HG02610 (cell line): ENCODE results near the gene PLIN3.
A peak's percentile ranks its signal among the peaks of the same experiment; 100 is the strongest.
"Not testable (repeated sequence)": the region's sequence is repeated elsewhere in the genome, so short reads cannot be mapped to it uniquely, and the experiment has no call there.

Experiments
- ATAC-seq: cut with Tn5 transposase; IDR thresholded peaks from one replicate; pipeline ENCODE4 v1.9.1; 2021; ENCODE audit warnings: mild to moderate bottlenecking, moderate library complexity; ENCODE audit not compliant: unreplicated experiment

Gene PLIN3

DNA sequence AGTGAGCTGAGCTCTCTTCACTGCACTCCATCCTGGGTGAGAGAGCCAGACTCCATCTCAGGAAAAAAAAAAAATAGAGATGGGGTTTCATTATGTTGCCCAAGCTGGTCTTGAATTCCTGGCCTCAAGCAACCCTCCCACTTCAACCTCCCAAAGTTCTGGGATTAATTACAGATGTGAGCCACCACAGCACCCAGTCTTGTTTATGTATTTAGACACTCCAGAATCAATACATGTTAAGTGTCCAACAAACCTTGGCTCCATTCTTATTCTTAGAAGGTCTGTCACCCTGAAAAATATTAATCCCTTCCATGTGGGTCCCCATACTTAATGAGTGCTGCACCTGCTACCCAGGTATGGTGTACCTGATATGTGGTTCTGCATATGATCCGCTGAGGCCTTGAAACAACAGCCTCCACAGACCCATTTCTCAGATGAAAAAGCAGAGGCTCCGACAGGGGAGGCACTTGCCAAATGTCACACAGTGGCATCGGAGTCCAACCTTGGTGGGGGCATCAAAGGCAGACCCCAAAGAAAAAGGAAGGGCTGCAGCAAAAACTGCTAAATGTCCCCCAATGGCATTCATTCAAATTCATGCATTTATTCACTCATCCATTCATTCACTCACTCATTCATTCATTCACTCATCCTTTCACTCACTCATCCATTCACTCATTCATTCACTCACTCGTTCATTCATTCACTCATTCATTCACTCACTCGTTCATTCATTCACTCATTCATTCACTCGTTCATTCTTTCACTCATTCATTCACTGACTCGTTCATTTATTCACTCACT is 52.6 kb downstream of the PLIN3 start:
- no peak for ATAC-seq

DNA sequence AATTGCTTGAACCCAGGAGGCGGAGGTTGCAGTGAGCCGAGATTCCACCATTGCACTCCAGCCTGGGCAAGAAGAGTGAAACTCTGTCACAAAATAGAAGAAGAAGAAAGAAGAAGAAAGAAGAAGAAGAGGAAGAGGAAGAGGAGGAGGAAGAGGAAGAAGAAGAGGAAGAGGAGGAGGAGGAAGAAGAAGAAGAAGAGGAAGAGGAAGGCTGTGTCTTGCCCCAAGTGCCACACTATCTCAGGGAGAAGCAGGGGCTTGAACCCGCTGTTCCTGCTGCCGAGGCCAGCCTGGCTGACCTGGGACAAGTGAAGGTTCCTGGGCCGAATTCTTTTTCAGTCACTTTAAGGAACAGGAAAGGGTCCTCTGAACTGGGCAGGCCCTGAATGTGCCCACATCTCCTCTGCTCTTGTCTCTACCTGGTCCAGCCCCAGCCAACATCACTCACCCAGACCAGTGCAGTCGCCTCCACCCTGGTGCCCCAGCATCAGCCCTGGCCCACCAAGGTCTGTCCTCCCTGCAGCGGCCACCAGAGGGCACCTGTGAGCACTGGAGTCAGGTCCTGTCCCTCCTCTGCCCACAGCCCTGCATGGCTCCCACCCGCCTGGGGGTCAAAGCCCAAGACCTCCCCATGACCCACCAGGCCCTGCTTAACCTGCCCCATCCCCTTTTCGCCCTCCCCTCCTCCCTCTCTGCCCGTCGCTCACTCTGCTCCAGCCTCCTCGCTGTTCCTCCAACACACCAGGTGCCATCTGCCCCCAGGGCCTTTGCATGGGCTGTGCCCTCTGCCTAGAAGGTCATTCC is 55.9 kb downstream of the PLIN3 start:
- ATAC-seq = no peak

DNA sequence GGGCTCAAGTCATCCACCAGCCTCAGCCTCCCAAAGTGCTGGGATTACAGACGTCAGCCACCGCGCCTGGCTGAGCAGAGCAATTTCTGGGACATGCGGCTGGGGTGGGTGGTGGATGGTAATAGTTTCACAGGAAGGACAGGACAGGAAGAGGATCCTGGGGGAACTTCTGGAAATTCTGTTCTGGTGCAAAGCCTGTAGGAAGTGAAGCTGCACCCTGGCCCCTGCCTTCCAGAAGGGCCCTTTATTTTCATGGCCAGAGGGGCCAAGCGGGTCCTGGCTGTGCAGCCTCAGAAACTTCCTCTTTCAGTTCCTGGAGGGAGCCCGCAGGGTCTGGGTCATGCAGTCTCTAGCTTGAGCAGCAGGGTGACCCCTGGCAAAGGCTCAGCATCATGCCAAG is 60.3 kb downstream of the PLIN3 start:
- no peak for ATAC-seq

DNA sequence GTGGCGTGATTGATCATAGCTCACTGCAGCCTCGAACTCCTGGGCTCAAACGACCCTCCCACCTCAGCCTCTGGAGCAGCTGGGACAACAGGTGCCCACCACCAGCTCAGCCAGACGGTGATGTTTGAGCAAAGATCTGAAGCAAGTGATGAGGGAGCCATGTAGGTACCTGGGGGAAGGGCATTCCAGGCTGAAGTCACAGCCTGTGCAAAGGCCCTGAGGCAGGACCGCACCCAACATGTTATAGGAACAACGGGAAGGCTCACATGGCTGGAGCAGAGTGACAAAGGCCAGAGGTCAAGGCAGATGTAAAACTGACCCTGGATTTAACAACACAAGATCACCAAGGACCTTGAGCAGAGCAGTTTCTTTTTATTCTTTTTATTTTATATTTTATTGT is 61.1 kb downstream of the PLIN3 start:
- no peak for ATAC-seq

DNA sequence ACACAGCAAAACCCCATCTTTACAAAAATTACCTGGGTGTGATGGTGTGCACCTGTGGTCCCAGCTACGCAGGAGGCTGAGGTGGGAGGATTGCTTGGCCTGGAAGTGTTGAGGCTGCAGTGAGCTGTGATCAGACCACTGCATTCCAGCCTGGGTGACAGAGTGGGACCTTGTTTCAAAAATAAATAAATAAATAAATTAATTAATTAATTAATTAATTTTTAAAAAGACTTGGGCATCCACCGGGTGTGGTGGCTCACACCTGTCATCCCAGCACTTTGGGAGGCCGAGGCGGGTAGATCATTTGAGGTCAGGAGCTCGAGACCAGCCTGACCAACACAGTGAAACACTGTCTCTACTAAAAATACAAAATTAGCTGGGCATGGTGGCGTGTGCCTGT is 62.3 kb downstream of the PLIN3 start:
- not testable (repeated sequence) for ATAC-seq

DNA sequence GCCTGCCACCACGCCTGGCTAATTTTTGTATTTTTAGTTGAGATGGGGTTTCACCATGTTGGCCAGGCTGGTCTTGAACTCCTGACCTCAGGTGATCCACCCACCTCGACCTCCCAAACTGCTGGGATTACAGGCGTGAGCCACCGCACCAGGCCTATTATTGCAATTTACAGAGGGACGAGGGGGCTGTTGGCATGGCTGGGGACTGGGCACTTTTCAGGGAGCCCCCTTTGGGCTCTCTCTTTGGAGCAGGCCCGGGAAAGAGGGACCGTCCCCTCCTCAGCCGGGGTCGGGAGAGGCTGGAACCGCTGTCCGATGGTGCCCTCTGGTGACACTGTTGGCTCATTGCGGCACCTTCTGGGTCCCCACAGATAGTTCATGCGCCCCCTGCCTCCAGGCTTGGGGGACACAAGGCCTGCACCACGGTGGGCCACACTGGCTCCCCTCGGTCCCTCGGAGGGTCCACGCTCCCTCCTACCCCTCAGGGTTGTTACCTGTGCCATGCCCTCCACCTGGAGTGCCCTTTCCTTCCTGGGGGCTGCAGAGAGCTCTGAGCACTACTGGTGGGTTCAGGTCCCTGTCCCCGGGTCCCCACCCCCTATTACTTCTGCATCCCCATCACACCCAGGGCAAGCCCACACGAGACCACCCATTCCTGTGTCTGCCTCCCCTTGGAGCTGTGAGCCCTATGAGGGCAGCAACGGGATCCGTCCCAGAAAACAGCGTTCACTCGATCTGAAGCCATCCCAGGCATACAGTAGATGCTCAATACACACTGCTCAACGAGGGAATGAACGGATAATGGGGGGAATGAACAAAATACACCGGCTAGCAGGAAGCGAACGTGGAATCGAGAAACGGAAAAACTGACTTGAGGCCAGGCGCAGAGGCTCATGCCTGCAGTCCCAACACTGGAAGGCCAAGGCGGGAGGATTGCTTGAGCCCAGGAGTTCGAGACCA is 63.5 kb downstream of the PLIN3 start:
- no peak for ATAC-seq

DNA sequence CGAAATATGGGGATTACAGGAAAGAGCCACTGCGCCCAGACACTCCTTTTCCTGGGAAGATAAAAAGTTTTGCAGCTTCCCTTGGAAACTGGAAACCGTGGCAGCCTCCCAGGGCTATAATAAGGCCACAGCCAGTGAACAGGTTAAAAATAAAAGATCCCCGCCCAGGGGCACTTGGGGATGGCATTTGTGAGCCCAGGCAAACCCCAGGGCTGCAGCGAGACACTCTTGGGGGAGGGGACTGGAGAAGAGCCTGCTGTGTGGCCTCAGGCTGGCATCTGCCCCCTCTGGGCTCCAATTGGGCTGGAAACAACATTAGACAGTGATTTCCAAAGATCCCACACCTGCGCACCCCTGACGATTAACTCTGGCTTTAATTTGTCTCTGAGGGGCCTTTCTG is 64.8 kb downstream of the PLIN3 start:
- ATAC-seq = no peak

DNA sequence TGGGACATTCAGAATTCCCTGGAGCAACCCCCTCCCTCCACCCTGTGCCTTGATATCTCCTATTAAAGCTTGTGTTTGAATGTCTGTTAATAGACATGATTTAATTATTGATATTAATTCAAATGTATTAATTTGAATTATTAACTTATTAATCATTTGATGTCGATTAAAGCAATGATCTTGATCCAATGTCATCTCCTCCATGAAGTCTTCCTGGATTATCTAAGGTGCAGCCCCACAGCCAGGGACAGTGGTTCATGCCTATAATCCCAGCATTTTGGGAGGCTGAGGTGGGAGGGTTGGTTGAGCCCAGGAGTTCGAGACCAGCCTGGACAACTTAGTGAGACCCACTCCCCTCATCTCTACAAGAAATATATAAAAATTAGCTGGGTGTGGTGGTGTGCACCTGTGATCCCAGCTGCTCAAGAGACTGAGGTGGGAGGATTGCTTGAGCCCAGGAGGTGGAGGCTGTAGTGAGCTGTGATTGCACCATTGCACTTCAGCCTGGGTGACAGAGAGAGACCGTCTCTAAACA is 66.3 kb downstream of the PLIN3 start:
- ATAC-seq = no peak

DNA sequence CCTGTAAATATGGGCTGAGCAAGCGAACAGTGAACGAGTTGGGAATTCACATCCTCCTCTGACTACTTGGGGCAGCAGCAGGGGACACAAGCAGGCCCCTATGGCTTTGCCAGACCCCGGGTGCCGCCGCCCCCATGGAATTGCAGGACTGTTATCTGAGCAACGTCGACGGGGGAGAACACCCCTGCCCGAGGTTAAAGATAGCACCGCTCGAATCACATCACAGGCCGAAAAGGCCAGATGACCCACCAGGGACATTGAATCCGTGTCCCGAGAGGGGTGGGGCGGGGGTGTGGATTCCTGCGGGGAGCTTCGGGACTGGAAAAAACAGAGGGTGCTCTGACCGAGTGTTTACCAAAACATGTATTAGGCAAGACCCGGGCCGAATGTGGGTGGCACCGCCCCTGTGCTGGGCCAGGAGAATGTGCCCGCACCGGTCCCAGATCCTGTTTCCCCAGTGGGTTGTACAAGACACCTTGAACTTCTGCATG is 66.8 kb downstream of the PLIN3 start:
- ATAC-seq = no peak

DNA sequence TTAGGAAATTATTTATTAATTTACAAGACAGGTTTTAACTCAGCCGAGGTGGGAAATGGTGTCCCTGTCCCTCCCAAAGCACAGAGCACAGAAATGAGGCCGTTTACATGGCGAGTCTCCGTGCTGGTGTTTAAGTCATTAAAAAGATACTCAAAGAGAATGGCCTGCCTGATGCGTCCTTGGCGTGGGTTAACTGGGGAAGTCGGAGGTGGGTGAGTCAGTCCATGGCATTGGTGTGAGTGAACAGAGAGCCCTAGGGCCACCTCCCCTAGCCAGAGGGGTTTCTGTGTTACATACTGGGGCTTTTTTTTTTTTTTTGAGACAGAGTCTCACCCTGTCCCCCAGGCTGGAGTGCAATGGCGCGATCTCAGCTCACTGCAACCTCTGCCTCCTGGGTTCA is 72.1 kb downstream of the PLIN3 start:
- ATAC-seq = no peak

DNA sequence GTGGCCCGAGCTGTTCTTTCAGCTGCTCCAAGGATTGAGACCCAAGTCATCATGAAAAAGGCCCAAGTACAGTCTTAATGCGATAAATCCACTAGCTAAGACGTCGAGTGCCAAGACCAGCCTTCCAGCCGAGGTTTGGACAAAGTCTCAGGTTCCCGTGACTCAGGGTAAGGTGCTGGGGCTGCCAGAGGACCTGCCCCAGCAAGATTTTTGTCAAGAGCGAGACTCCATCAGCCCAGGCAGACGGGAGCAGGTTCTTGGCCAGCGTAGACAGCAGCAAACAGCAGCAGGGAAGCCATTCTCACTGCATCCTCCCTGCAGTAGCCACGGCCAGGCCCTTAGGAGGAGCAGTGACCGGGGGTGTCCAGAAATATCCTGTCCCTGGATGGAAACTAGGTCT is 72.5 kb downstream of the PLIN3 start:
- no peak for ATAC-seq

DNA sequence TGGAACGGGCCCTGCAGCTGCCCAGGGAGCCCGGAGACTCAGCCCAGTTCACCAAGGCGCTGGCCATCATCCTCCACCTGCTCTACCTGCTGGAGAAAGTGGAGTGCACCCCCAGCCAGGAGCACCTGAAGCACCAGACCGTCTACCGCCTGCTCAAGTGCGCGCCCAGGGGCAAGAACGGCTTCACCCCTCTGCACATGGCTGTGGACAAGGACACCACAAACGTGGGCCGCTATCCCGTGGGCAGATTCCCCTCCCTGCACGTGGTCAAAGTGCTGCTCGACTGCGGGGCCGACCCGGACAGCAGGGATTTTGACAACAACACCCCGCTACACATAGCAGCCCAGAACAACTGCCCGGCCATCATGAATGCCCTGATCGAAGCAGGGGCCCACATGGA is 74.2 kb downstream of the PLIN3 start:
- ATAC-seq = not testable (repeated sequence)

DNA sequence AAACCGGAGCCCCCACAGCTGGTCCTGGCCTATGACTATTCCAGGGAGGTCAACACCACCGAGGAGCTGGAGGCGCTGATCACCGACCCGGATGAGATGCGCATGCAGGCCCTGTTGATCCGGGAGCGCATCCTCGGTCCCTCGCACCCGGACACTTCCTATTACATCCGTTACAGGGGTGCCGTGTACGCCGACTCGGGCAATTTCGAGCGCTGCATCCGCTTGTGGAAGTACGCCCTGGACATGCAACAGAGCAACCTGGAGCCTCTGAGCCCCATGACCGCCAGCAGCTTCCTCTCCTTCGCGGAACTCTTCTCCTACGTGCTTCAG is 74.6 kb downstream of the PLIN3 start:
- ATAC-seq = not testable (repeated sequence)

DNA sequence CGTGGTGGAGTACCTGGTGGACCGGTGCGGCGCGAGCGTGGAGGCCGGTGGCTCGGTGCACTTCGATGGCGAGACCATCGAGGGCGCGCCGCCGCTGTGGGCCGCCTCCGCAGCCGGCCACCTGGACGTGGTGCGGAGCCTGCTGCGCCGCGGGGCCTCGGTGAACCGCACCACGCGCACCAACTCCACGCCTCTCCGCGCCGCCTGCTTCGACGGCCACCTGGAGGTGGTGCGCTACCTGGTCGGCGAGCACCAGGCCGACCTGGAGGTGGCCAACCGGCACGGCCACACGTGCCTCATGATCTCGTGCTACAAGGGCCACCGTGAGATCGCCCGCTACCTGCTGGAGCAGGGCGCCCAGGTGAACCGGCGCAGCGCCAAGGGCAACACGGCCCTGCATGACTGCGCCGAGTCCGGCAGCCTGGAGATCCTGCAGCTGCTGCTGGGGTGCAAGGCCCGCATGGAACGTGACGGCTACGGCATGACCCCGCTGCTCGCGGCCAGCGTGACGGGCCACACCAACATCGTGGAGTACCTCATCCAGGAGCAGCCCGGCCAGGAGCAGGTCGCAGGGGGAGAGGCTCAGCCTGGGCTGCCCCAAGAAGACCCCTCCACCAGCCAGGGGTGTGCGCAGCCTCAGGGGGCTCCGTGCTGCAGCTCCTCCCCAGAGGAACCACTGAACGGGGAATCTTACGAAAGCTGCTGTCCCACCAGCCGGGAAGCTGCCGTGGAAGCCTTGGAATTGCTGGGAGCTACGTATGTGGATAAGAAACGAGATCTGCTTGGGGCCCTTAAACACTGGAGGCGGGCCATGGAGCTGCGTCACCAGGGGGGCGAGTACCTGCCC is 75.2 kb downstream of the PLIN3 start:
- ATAC-seq = not testable (repeated sequence)

DNA sequence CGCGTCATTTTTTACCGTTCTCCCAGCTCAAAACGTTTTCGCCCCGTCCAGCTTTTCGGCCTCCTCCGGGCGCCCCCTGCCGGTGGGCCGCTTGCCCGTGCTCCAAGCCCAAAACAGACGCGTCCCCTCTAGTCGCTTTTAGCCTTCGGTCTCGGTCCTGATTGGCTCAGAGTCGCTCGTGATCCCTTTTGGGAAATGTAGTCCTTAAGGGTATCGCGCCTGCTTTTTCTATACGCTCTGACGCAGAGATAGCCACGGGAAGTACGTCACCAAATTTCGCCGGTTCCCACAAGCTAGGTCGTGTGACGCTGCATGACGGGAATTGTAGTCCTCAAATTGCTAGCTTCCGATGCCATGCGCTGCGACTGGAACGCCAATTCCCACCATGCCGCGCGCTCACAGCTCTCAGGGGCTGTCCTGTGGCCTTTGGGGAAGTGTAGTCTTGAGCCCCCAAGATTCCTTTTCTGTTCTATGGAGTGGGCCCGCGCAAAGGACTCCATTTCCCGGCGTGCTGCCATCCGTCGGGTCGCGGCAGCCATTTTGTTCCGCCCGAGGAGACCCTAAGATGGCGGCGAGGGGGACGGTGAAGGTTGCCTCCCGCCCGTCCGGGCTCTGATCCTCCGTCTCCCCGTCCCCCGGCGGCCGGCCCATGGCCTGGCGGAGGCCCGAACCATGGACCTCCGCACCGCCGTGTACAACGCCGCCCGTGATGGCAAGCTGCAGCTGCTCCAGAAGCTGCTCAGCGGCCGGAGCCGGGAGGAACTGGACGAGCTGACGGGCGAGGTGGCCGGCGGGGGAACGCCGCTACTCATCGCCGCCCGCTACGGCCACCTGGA is 76.1 kb downstream of the PLIN3 start, which contains the start of gene FEM1A:
Gene FEM1A (plus strand): TSS at position 552 of the 836 bp plus-strand sequence. CDS start 121 bp downstream, at position 673.
- ATAC-seq = peak; percentile 95
